Endothelial cell of umbilical vein (primary cell): ENCODE measurements around the gene CDH1. TPM values are rescaled to one million over a fixed set of nuclear protein-coding genes. Genes with fewer than 3 reads are reported as not detected.

Experiments used
- BruUV-seq: library from RNA; stranded (reverse); fragments of 400-500 nt; replicated peaks from 2 replicates; lab custom pipeline; 2021; lab: Mats Ljungman, UMichigan
- CTCF ChIA-PET: fragments of 300-600, 350-600 bp; sonication (Branson Sonifier 250); formaldehyde crosslinking; loops from one replicate; lab custom pipeline; 2021; ENCODE audit warnings: antibody characterized with exemption, inconsistent platforms; lab: Charles Lee
- POLR2A ChIA-PET: fragments of 300-600, 350-600 bp; sonication (Branson Sonifier 250); formaldehyde crosslinking; loops from one replicate; lab custom pipeline; 2021; ENCODE audit warnings: antibody characterized with exemption, inconsistent platforms; lab: Charles Lee
- DNase-seq: peaks from one replicate; pipeline ENCODE4 v3.0.0-alpha.2; 2011; ENCODE audit warnings: low read depth, low spot score
- FAIRE-seq: peaks from 2 replicates; lab custom pipeline; 2011; peaks lifted over from hg19 to GRCh38; lab: Jason Lieb, UNC
- H2AFZ ChIP-seq: 2 replicates; pipeline ENCODE4 v1.6.0; 2012; ENCODE audit warnings: low read depth, low read length, control low read depth, inconsistent platforms
- H3K27ac ChIP-seq: 2 replicates; pipeline ENCODE4 v1.5.1; 2011; ENCODE audit warnings: low read depth, mild to moderate bottlenecking, control low read depth, low read length, moderate library complexity; ENCODE audit not compliant: insufficient read depth
- H3K27me3 ChIP-seq, 2 experiments: 2 replicates each; pipeline versions ENCODE4 v1.6.0 to v1.6.1; 2011; ENCODE audit warnings: low read length in 2 of 2, mixed read lengths in 1 of 2; ENCODE audit not compliant: control insufficient read depth in 2 of 2, insufficient read depth in 2 of 2
- H3K36me3 ChIP-seq, 2 experiments: 2 replicates in 1 of 2; 3 replicates in 1 of 2; pipeline ENCODE4 v1.5.1; 2011; ENCODE audit warnings: low read length in 2 of 2, mild to moderate bottlenecking in 1 of 2, moderate library complexity in 1 of 2; ENCODE audit not compliant: control insufficient read depth in 2 of 2, insufficient read depth in 2 of 2; ENCODE audit errors: extremely low read depth in 1 of 2
- H3K4me1 ChIP-seq: 3 replicates; pipeline ENCODE4 v1.5.1; 2011; ENCODE audit warnings: mild to moderate bottlenecking, low read length; ENCODE audit not compliant: control insufficient read depth, insufficient read depth; ENCODE audit errors: extremely low read depth
- H3K4me2 ChIP-seq: 2 replicates; pipeline ENCODE4 v1.6.1; 2011; ENCODE audit warnings: low read length, control low read depth, mixed read lengths; ENCODE audit not compliant: insufficient read depth
- H3K4me3 ChIP-seq, 3 experiments: fragments of 200-600 bp in 1 of 3; sonication (generic), shearing (Covaris generic) in 1 of 3; replicated peaks in 1 of 3; 2 replicates each; pipeline ENCODE4 v1.5.1; 2011 to 2016; ENCODE audit warnings: control low read depth in 3 of 3, low read length in 3 of 3, mild to moderate bottlenecking in 2 of 3, inconsistent platforms in 1 of 3, low read depth in 1 of 3, moderate library complexity in 1 of 3; ENCODE audit not compliant: insufficient read depth in 1 of 3
- H3K79me2 ChIP-seq: 2 replicates; pipeline ENCODE4 v1.6.0; 2012; ENCODE audit warnings: low read length, inconsistent platforms; ENCODE audit not compliant: control insufficient read depth, insufficient read depth
- H3K9ac ChIP-seq: replicated peaks from 2 replicates; pipeline ENCODE3; 2011; ENCODE audit warnings: low read length, control low read depth; ENCODE audit not compliant: insufficient read depth; ENCODE audit errors: extremely low read depth
- H3K9me1 ChIP-seq: replicated peaks from 3 replicates; pipeline ENCODE4 v1.6.0; 2011; ENCODE audit warnings: mild to moderate bottlenecking, low read length; ENCODE audit not compliant: control insufficient read depth, insufficient read depth; ENCODE audit errors: extremely low read depth
- H3K9me3 ChIP-seq: replicated peaks from 2 replicates; pipeline ENCODE4 v1.5.1; 2012; ENCODE audit warnings: low read length, inconsistent platforms; ENCODE audit not compliant: control insufficient read depth, insufficient read depth
- H4K20me1 ChIP-seq: replicated peaks from 2 replicates; pipeline ENCODE3; 2011; ENCODE audit warnings: mild to moderate bottlenecking, low read length; ENCODE audit not compliant: control insufficient read depth, insufficient read depth; ENCODE audit errors: extremely low read depth
- EZH2 ChIP-seq: IDR thresholded peaks from 2 replicates; pipeline ENCODE4 v1.6.1; 2012; ENCODE audit warnings: borderline replicate concordance, low read depth, mild to moderate bottlenecking, moderate library complexity, low read length, inconsistent platforms; ENCODE audit not compliant: severe bottlenecking
- FOS ChIP-seq: IDR thresholded peaks from 2 replicates; pipeline ENCODE4 v1.6.1; 2011; ENCODE audit warnings: mild to moderate bottlenecking, low read length, moderate library complexity, borderline replicate concordance; ENCODE audit not compliant: insufficient read depth
- GATA2 ChIP-seq: IDR thresholded peaks from 2 replicates; pipeline ENCODE4 v1.7.0; 2011; ENCODE audit warnings: low read depth, mild to moderate bottlenecking, moderate library complexity, mixed read lengths, low read length; ENCODE audit not compliant: insufficient read length, insufficient read depth
- JUN ChIP-seq: IDR thresholded peaks from 2 replicates; pipeline ENCODE4 v1.6.1; 2011; ENCODE audit warnings: borderline replicate concordance, low read depth; ENCODE audit not compliant: insufficient read length, insufficient read depth
- MAX ChIP-seq: IDR thresholded peaks from 2 replicates; pipeline ENCODE4 v1.6.1; 2011; ENCODE audit not compliant: insufficient read depth, insufficient read length
- MYC ChIP-seq: IDR thresholded peaks from one replicate; pipeline ENCODE4 v1.6.1; 2011; ENCODE audit warnings: mild to moderate bottlenecking, low read depth, low read length
- POLR2A ChIP-seq: IDR thresholded peaks from 2 replicates; pipeline ENCODE4 v1.6.1; 2012; ENCODE audit warnings: low read depth, mild to moderate bottlenecking, control low read depth, low read length
- POLR2AphosphoS5 ChIP-seq: IDR thresholded peaks from 2 replicates; pipeline ENCODE4 v1.6.1; 2012; ENCODE audit warnings: low read depth, mild to moderate bottlenecking, control low read depth, low read length, moderate library complexity; ENCODE audit not compliant: insufficient read depth
- dilution Hi-C: fragments of 300-500 bp; cut with MboI; formaldehyde crosslinking; loops from one replicate; pipeline ENCODE4 v1.15.0; 2019; ENCODE audit warnings: low sequenced_read_pairs; ENCODE audit not compliant: extremely low pct_ligation_motif_present
- intact Hi-C: fragments of 100-400 bp; cut with micrococcal nuclease; formaldehyde crosslinking; loops from one replicate; pipeline ENCODE4 v1.10.0; 2022
- polyA plus RNA-seq, 4 experiments: library from polyadenylated mRNA; depleted of rRNA in 3 of 4; stranded (reverse) in 3 of 4; unstranded in 1 of 4; fragments of >200 nt; gene quantifications; 2 replicates each; pipeline versions ENCODE4 v1.2.1 to v1.2.3, GENCODE V29; 2011 to 2012; ENCODE audit warnings: missing spikeins in 1 of 4
- total RNA-seq: library from RNA; stranded (reverse); gene quantifications from 2 replicates; pipeline ENCODE4 v1.2.3, GENCODE V29; 2021
- TF ChIP-seq, protein P1 (sequence below), 2 donors: IDR thresholded peaks; 1 replicate in 1 of 2; 2 replicates in 1 of 2; pipeline ENCODE4 v1.5.1; 2011; ENCODE audit warnings: low read length in 2 of 2, mild to moderate bottlenecking in 2 of 2, moderate library complexity in 2 of 2, control low read depth in 1 of 2, inconsistent platforms in 1 of 2, low read depth in 1 of 2; ENCODE audit not compliant: insufficient read depth in 1 of 2; ENCODE audit errors: extremely low read depth in 1 of 2

The CDH1 gene
- total and polyA plus RNA-seq, 2 donors (not counting 3 experiments of a cell fraction or from before 2014, with no cell fraction given) = 0.28 to 0.69 TPM

DNA sequence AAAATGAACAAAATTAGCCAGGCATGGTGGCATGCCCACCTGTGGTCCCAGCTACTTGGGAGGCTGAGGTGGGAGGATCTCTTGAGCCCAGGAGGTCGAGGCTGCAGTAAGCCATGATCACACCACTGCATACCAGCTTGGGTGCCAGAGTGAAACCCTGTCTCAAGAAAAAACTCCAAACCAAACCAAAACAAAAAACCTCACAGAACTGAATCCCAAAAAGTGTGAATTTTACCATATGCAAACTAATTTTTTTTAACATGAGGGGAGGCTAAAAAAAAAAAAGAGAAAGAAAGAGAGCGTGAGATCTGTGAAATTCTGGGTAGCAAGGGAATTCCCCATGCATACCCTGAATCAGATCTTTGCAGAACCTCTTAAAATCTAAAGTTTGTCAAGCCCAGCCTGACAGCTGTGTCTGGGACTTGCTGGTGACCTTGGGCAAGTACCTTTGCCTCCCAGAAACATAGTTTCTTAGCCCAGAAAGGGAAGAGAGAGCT is 17.1 kb upstream of the CDH1 start:
- no peak for TF ChIP-seq POLR2AphosphoS5
- TF ChIP-seq POLR2A = no peak
- no peak for TF ChIP-seq MYC
- TF ChIP-seq MAX = no peak
- no peak for TF ChIP-seq GATA2
- TF ChIP-seq, protein P1, sequence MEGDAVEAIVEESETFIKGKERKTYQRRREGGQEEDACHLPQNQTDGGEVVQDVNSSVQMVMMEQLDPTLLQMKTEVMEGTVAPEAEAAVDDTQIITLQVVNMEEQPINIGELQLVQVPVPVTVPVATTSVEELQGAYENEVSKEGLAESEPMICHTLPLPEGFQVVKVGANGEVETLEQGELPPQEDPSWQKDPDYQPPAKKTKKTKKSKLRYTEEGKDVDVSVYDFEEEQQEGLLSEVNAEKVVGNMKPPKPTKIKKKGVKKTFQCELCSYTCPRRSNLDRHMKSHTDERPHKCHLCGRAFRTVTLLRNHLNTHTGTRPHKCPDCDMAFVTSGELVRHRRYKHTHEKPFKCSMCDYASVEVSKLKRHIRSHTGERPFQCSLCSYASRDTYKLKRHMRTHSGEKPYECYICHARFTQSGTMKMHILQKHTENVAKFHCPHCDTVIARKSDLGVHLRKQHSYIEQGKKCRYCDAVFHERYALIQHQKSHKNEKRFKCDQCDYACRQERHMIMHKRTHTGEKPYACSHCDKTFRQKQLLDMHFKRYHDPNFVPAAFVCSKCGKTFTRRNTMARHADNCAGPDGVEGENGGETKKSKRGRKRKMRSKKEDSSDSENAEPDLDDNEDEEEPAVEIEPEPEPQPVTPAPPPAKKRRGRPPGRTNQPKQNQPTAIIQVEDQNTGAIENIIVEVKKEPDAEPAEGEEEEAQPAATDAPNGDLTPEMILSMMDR (IDR thresholded peaks at IDR 0.05; ENCODE audit: extremely low read depth in 1 of 2, insufficient read depth in 1 of 2, low read depth in 1 of 2, low read length in 2 of 2) = no peak
- TF ChIP-seq EZH2 = no peak
- no peak for TF ChIP-seq FOS
- TF ChIP-seq JUN = no peak
- CTCF ChIA-PET = interaction anchor here (0.7 kb wide), 1 partner anchor 23 kb away, joined by 3 read pairs; no protein-coding TSS in a partner anchor
- dilution Hi-C loops = no loop called here

More for the DNA sequence above, 17.1 kb upstream of the CDH1 start:
- intact Hi-C loops = no loop called here
- Histone ChIP-seq H3K27me3 (no peaks in the 10 kb centered on the region), H3K79me2 (no peaks in the 10 kb centered on the region), H3K27ac (no peak overlapping the region), H3K4me2 (no peak overlapping the region), H3K9me1 (no peaks in the 10 kb centered on the region), H2AFZ (no peak overlapping the region), H3K9ac (no peak overlapping the region), H4K20me1 (no peaks in the 10 kb centered on the region), H3K9me3 (no peaks in the 10 kb centered on the region), H3K4me3 (no peak overlapping the region), H3K4me1 (no peaks in the 10 kb centered on the region), H3K36me3 (no peaks in the 10 kb centered on the region)
- FAIRE-seq (no peak), DNase-seq (no peak)
- BruUV-seq = no TSS peak
- POLR2A ChIA-PET = no interaction called here
